NOMO-1 (cell line): Measurements from ENCODE around the gene ARL2BP.
"Not testable (repeated sequence)": the region's sequence is repeated elsewhere in the genome, so short reads cannot be mapped to it uniquely, and the experiment has no call there.

Experiments
- DNase-seq, 2 experiments: peaks; one replicate each; lab custom pipeline; 2025; ENCODE audit not compliant: unreplicated experiment in 2 of 2; lab: John Stamatoyannopoulos, UW

ARL2BP gene

GRCh38 chr16:57262841-57263540 is 17.9 kb downstream of the ARL2BP start:
- no peak for DNase-seq

GRCh38 chr16:57263541-57264351 is 18.7 kb downstream of the ARL2BP start:
- no peak for DNase-seq

GRCh38 chr16:57264381-57264780 is 19.3 kb downstream of the ARL2BP start:
- peak; percentile 9 to 14 for DNase-seq

- DNase-seq, result no peak
These were observed 19.9 kb downstream of the ARL2BP start for GRCh38 chr16:57264950-57265371.

GRCh38 chr16:57265850-57266530 is 20.9 kb downstream of the ARL2BP start:
- DNase-seq, result no peak

- no peak for DNase-seq
These were observed 21.6 kb downstream of the ARL2BP start for GRCh38 chr16:57266531-57267260.

GRCh38 chr16:57267343-57267742 is 22.3 kb downstream of the ARL2BP start:
- DNase-seq, result not testable (repeated sequence)

GRCh38 chr16:57268804-57269800 is 24.0 kb downstream of the ARL2BP start:
- DNase-seq, result no peak

GRCh38 chr16:57270221-57271062 is 25.4 kb downstream of the ARL2BP start:
- DNase-seq, result no peak

- no peak for DNase-seq
These were observed 25.9 kb downstream of the ARL2BP start for GRCh38 chr16:57271063-57271345.

GRCh38 chr16:57271867-57272495 is 26.9 kb downstream of the ARL2BP start:
- no peak for DNase-seq

- DNase-seq, result no peak
These were observed 28.3 kb downstream of the ARL2BP start for GRCh38 chr16:57273359-57273758.

- DNase-seq, result no peak
These were observed 28.8 kb downstream of the ARL2BP start for GRCh38 chr16:57273826-57274225.

- DNase-seq, result not testable (repeated sequence)
These were observed 30.9 kb downstream of the ARL2BP start for GRCh38 chr16:57275946-57276345.

GRCh38 chr16:57276596-57276995 is 31.5 kb downstream of the ARL2BP start:
- DNase-seq, result no peak

- DNase-seq, result peak in 1 of 2 experiments; percentile 9
These were observed 32.5 kb downstream of the ARL2BP start for GRCh38 chr16:57277586-57277985.

- DNase-seq, result no peak
These were observed 33.4 kb downstream of the ARL2BP start for GRCh38 chr16:57278494-57278893.
